GM18858 (cell line): ENCODE results near the gene KLC3.

Experiments used
- ATAC-seq: cut with Tn5 transposase; IDR thresholded peaks from one replicate; pipeline ENCODE4 v1.9.1; 2021; ENCODE audit not compliant: unreplicated experiment

Gene KLC3

DNA sequence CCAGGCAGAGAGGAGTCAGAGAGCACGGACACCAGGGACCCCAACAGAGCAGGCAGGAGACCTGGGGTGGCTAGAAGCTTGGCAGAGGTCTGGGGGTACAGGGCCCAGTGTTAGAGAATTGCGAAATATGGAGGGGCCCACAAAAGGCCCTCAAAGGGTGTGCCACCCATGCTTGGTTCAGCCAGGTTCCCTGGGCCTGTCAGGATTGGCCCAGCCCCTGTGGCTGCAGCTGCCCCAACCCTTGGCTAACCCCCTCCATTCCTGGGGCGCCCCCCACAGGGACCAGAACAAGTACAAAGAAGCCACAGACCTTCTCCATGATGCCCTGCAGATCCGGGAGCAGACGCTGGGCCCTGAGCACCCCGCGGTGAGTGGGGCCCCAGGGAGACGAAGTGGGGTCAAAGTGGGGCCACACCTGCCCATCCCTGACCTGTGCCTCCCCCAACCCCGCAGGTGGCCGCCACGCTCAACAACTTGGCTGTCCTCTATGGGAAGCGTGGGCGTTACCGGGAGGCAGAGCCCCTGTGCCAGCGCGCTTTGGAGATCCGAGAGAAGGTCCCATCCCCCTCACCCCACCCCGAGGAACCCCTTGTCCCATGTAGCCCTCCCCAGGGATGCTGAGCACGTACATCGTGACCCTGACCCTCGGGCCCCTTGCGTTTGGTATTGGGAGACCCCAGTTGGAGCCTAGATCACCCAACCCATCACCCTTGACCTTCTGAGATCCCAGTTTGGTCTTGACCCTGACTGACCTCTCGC is 8.0 kb downstream of the KLC3 start:
- ATAC-seq: no peak

DNA sequence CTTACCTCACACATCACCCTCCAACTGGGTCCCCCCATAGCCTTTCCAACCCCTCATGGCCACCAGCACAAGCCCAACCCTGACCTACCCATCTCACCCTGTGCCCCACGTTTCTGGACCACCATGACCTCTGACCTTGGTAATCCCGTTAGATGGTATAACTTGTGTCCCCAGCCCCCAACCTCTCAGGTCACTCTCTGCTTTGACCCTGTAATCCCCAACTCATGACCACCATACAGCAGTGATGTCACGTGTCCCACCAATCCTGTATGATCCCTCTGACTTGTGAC is 8.5 kb downstream of the KLC3 start:
- no peak for ATAC-seq

DNA sequence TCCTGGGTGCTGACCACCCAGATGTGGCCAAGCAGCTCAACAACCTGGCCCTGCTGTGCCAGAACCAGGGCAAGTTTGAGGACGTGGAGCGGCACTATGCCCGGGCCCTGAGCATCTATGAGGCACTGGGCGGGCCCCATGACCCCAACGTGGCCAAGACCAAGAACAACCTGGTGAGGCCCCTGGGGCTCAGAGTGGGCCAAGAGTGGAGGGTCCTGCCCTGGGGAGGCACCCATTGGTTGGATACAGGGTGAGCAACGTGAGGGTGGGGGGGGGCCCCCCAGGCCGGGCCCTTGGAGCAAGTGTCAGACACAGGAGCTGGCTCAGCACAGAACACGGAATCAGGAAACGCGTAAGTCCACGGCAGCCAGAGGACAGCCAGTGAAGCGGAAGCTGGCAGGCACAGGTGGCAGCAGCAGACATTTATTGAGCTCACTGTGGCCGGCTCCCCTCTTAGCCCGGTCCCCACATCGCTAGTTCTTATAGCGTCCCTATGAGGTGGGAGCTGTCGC is 8.9 kb downstream of the KLC3 start:
- ATAC-seq: no peak

DNA sequence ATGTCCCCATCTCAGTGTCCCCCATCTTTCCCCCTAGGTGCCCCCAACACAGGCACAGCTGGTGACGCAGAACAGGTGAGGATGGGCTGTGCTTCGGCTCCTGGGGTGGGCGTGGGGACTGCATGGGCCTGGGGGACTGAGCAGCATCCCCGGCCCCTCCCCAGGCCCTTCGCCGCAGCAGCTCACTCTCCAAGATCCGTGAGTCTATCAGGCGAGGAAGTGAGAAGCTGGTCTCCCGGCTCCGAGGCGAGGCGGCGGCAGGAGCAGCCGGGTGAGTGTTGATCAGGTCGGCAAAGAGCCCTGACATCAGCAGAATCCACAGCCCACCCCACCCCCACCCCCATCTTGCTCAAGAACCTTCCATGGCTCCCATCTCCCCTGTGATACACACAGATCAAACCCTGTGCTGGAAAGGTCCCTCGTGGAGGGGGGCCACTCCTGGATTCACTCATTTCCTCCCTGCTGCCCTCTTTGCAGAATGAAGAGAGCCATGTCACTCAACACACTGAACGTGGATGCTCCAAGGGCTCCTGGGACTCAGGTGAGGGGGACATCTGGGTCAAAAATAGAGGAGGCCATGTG is 10.0 kb downstream of the KLC3 start:
- ATAC-seq: no peak

DNA sequence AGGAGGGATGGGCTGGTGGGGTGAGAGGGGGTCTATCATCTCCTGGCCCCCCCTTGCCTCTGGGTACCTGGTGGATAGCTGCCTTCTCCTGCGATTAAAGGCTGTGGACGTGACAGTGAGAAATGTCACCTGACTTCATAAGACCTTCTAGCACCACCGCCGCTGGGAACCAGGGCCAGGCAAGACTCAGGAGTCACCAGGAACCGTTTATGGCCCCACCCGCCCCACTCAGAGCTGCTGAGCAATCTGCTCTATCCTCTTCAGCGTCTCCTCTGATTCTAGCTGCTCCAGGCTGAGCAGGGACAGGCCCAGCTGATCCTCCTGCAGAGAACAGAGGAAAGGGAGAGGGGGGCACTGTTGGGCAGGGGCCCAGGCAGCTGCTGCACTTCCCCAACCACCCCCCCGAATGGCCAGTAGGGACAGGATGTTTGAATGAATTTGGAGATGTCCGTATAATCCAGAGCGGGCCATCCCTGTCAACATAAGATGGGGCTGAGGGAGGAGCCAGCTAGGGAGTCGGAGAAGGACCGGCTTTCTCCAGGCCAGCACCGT is 10.9 kb downstream of the KLC3 start:
- no peak for ATAC-seq

DNA sequence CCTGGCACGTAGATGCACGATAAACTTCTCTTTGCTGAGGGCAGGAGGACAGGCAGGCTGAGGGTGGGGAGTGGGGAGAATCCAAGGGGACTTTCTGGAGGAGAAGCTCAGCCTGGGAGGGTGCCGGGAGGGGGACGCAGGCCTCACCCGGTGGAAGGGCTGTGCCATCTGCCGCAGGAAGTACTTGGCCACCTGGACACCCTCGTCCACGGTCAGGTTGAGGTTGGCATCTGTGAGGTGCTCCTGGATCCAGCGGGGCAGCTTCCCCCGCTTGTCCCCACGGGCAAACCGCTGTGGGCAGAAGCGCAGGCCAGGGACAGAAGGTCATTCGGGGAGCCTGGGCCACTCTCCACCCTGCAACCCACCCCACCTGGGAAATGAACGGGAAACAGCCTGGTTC is 11.5 kb downstream of the KLC3 start:
- no peak for ATAC-seq

DNA sequence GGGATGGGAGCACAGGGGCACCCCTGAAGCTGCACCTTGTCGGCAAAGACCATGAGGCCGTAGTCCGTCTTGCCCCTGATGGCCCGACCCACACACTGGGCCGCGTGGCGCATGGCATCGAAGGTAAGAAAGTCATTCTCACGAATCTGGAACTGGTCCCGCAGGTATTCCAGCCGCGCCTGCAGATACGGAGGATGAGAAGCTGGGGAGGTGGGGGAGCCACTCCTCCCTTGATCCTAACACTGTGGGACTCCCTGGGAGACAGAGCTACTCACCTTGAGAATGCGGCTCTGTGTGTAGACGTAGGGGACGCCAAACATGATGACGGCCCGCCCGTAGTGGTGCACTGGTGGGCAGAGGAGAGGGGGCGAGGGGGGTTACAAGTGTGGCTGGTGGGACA is 11.9 kb downstream of the KLC3 start:
- no peak for ATAC-seq

DNA sequence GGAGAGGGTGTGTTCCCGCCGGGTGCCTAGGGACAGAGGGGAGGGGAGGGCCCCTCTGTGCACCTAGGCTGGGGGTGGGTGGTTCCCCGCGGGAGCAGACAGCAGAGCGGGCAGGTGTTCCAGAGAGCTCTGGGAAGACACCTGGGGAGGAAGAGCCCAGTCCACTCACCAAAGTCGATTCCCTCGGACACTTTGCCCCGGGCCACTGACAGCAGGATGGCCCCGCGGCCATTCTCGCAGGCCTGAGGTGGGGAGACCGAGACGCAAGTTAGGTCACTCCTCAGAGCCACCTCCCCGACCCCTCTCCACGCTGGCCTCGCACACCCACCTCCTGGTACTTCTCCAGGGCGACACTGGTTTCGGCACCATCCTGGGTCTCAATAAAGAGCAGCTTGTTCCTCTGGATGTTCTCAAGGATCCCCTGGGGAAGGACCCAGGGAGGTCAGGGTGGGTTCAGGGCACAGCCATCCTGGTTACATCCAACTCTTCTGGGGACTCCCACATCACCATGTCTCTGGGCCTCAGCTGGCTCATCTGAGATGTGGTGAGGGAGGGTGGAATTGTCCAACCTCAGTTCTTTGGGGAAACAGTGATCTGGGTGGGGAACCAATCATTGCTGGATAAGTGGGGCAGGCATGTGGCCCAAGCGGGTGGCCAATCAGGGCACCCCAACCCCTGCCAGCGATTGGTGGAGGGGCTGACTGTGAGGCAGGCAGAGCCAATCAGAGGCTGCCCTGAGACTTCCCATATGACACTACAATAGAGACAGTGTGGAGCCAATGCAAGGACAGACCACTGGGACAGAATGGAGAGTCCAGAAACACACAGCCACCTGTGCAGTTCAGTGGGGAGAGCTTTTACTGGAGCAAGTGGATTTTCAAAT is 12.6 kb downstream of the KLC3 start:
- no peak for ATAC-seq

DNA sequence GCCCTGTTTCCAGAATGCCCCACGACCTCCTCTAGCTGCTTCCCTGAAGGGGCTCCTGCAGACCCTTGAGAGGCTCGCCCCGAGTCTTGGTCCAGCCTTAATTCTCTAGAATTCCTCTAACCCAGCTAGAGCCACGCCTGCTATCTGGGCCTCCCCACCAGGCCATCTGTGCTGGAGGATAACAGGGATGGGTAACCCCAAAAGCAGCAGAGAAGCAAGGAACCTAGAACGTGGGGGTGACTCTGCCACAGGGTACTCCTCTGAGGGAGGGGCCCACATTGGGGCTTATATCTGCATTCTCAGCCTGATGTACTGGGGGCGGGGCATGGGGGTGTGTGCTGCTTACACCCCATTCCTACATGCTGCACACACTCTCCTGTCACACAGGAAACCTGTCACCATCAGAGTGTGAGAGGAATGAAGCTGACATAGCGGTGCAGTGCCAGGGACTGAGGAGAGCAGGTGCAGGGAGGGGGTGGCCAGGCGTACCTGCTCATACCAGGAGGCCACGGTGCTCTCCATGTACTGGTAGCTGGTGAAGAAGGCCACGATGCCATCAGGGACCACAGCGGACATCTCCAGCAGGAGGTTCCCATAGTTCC is 13.8 kb downstream of the KLC3 start:
- no peak for ATAC-seq

DNA sequence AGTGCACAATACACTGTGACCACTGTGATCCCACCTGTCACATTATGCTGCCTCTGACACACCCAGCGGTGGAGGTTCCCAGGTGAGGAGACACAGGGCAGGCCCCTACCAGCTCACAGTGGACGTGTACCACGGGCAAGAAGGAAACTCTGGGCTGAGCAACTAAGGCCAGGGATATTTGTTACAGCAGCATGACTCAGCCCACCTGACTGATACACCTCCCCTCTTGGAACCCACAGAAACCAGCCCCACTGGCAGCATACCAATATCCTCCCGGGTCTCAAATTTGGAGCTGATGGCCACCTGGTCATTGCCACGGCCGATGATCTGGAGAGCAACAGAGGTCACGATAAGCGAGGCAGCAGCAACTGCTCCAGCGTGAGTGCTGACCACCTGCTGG is 14.9 kb downstream of the KLC3 start:
- ATAC-seq: no peak

DNA sequence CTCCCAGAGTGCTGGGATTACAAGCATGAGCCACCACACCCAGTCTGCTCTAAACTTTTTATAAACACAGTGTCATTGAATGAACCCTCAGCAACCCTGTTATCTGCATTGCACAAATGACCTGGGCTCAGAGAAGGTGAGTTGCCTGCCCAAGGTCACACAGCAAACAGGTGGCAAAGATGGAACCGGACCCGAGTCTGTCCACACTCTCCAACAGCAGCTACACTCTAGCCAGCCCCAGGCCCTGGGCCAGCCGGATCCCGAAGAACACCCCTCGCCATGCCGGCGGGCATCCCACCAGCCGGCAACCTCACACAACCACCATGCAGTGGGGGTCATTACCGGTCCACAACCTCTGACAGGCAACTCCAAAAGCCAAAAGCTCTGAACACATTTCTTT is 15.4 kb downstream of the KLC3 start:
- ATAC-seq: no peak

DNA sequence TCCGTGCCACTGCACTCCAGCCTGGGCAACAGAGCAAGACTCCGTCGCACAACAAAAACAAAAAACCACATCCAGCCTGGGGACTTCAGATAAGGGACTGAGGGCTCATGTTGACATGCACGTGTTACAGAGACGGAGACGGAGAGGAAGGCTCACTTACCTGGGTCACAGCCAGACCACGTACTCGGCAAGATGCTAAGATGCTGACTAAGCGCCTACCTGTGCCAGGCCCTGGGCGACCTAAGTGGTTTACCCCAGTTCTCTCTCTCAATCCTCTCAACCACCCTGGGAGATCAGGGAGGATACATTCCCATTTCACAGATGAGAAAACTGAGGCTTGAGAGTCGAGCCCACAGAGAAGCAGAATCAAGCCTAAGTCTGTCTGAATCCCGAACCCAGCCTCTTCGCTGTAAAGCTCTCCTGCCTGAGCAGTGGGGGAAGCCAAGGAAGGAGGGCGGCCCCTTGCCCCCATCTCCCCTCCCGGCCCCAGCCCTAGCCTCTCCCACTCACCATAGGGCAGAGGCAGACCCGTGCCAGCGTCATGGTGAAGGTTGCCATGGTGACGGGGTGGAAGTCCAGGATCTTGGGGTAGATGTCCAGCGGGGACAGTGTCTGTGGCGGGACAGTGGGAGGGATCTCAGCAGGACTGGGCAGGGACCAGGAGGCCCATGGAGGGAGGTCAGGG is 16.4 kb downstream of the KLC3 start:
- ATAC-seq: no peak

DNA sequence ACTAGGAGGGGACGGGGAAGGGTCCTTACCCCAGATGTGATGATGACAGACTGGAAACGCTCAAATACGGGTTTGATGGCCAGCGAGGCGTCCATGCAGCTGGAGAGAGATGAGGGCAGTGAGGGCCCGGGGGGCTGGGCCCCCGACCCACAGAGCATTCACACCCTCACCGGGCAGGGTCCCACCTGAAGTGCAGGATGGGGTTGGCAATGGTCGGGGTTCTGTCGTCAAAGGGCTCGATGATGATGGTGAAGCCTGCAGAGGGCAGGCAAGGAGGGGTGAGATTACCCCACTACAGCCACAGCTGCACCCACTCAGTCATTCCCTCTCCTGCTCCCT is 16.9 kb downstream of the KLC3 start:
- no peak for ATAC-seq

DNA sequence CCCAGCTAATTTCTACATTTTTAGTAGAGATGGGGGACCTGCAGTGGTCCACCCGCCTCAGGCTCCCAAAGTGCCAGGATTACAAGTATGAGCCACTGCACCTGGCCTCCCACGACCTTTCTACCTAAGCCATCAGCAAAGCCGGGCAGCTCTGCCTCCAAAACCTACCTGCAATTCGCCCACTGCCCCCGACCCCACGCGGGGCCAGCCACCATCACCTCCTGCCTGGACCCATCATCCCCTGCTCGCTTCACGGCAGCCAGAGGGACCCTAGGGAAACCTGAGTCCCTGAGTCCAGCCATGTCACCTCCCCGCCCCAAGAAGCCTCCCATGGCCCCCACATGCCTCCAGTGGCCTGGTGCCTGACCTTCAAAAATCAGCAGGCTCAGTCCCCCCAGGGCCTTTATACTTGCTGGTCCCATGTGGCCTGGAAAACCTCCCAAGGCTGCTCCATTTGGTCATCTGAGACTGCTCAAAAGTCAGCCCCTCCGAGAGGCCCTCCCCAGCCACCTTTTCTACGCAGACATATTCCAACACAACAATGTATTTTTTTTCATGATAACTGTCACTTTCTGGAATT is 17.8 kb downstream of the KLC3 start:
- no peak for ATAC-seq

DNA sequence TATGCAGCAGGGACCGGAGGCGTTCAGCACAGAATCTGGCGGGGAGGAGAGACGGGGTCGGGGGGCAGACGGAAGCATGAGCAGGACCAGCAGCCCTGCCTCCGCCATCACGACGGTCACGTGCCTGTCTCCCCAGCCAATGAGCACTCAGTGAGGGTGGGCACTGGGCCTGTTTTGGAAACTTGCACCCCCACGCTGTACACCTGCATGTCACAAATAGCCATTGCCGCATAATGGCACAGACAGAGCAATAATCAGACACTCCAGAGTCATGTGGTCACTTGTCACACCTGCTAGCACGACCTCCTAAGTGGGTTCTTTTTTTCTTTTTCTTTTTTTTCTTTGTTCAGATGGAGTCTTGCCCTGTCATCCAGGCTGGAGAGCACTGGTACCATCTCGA is 21.1 kb downstream of the KLC3 start:
- ATAC-seq: no peak

DNA sequence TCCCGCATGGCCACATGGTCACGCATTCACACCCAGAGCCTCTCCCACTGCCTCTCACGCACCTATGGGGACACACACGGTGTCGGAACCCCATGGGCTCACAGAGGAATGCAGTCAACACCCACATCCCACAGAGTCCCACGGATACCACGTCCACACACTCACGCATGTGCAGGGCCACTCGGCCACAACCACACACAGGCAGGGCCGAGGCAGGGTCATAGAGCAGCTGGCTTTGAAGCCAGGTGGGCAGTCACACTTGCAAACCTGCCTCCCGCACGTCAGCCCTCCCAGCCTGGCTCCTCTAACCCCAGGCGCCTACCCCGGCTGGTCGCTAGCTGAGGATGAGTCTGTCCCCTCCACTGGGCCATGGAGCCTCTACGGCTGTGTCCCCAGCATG is 21.7 kb downstream of the KLC3 start:
- ATAC-seq: no peak

DNA sequence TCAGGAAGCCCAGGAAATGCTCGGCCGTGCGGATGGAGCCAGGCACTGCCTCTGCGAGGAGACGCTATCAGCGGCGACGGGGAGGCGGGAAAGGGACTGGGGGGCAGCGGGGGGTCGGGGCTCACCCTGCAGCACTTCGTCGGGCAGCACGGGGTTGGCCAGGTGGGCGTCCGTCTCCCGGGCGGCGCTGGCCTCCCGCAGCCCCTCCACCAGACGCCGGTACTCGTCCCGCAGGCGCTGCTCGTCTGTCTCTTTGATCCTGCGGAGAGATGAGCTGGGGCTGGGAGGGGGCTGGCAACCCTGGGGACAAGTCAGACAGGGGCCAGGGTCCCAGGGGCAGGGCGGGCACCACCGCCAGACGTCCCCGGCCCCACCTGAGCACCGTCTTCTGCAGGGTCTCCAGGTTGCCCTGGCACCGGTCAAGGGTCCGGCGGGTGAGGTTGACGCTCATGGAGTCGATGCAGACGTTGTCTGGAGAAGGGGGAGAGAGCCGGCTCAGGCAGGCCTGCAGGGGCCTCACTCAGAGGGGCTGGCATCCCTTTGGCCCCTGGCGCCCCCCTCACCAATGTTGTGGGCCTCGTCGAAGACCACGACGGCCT is 23.4 kb downstream of the KLC3 start:
- ATAC-seq: no peak

DNA sequence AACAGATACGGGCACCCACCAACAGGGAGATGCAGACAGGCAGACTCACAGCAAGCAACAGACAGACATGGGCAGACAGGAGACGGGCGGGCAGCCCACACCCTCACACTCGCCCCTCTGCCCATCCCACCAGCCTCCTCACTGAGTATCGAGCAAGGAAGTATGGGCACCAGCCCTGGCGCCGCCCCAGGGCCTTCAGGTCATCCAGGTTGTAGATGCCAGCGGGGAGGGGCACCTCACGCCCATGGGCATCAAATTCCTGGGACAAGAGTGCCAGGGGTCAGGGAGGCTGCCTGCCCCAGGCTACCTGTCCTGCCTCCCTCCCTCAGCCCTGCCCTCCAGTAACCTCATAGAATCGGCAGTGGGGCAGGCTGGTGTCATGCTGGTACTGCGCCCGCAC is 24.1 kb downstream of the KLC3 start:
- no peak for ATAC-seq

DNA sequence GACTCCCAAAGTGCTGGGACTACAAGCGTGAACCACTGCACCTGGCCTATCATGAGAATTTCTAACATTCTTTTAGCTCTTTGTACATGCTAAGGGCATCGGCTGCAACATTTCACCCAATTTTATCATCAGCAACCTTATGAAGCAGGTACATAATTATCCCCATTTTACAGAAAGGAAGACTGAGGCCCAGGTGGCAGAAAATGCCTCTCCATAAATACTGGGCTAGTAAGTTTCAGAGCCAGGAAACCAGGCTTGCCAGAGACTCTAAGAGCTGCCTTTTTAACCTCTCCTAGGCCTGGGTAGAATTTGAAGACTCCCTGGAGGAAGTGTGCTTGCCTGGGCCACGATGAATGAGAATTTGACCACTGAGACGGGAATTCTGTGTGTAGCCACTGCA is 27.6 kb downstream of the KLC3 start:
- ATAC-seq: no peak

DNA sequence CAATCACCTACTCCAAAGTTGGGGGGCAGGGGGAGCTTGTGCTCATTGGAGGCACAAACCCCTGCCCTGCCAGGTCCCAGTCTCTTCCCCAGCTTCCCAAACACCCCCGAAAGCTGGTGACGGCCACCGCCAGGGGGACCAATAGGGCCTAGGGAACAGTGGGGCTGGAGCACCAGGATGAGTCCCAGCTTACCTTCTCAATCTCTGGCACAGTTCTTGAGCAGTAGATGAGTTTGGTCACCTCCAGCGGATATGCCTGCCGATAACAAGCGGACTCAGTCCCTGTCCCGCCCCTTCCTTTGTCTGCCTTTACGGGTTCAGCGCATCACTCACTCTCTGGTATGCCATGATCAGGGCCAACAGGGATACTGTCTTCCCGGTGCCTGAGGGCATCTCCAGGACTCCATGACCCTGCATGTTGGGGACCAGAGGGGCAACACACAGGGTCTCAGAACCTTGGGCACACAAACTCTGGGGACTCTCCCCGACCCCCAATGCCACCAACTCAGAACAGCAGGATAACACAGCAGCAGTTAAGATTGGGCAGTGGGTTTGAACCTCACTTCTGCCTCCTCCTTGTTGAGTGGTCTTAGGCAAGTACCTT is 28.3 kb downstream of the KLC3 start:
- no peak for ATAC-seq
